Measurements from ENCODE around the gene ATG3.
A peak's percentile ranks its signal among the peaks of the same experiment; 100 is the strongest.
"Not testable (repeated sequence)": the region's sequence is repeated elsewhere in the genome, so short reads cannot be mapped to it uniquely, and the experiment has no call there.

The ATG3 gene

DNA sequence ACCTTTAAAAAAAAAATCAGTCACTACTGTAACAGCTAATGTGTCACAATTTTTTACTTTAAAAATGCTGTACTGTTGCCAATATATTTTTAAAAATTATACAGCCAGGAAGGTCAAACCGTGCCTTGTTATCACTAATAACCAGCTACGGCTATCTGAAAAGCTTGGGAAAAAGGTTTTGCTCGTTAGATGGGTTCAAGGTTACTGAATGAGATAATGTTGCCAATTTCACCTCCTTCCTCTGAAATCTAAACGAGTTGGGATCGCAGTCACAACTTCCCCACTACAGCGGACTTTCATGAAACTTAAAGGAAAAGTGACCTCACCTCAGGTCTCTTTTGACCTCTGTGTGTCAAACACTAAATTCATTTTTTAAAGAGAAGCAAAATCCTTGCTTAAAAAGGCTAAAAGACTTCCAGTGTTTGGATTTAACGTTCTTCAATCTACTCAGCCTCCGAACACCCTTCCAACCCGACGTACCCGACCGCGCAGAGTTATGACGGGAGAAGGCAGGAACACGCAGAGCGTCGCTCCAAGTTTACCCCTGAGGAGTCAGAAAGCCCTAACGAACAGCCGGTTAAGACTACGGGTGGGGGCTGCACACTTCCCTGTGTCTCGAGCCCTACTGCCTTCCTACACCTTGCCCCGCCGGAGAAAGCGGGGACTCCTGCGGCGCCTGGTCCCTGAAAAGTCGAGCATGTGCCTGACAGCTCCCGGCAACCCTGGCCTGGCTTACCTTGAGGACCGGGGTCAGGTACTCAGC is 860 bp downstream of the ATG3 start:
- peak; percentile 76 for DNase-seq

DNA sequence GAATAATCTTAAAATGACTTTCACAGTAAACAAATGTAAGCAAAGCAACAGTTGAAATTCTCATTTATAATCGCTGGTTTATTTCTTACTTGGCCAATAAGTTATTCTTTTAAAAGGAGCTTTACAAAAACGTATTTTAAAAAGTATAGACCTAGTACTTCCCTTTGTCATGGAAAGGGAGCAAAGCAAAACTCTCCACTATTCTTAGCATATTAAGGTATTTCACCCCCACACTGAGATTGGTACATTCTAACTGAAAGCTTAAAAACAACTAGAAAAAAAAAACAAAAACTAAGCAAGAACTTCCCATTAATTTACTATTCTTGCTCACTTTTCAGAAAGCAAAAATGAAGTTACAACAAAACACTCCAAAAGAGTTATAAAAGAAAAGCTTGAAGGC is 1.5 kb downstream of the ATG3 start:
- DNase-seq, result no peak

DNA sequence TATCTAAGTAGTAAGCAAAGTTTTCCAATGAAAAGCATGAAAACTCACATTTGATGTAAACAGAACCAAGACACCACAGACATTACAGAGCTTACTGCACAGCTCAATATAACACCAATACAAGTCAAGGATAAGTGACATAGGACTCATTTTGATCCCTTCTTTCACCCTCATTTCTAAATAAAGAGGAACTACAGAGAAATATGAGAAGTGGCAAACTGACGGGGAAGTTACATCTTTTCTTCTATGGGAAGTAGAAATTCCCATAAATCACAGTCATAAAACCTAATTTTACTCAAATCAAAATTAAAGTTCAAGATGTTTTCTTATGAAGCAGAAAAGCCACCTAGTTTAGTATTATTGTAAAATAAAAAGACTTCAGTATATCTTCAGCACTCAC is 3.8 kb downstream of the ATG3 start:
- DNase-seq, result no peak

DNA sequence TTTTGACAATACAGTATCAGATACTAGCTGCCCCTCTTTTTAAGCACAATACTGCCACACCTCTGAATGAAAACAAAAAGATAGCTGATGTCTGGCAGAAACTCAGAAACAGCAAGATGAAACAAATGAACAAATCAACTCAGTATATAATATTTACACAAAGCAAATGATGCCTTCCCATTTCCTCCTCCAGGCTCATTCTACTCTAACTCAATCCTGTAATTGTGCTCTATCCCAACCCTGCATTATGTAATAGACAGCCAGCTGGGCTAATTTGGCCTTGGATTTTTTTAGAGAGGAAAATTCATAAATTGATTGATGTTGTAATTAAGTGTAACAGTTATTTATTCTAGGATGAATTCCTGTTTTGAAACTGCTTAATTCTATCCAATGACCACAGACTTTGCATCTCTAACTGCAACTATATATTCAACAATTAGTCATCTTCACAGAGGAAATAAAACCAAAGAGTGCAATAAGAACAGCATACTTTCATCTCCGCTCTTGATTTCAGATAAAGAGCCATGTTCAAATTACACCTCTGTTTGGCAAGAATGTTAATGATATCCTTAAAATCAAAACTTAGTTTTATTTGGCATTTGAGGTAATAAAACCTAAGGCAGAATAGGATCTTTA is 6.1 kb downstream of the ATG3 start:
- DNase-seq, result no peak

DNA sequence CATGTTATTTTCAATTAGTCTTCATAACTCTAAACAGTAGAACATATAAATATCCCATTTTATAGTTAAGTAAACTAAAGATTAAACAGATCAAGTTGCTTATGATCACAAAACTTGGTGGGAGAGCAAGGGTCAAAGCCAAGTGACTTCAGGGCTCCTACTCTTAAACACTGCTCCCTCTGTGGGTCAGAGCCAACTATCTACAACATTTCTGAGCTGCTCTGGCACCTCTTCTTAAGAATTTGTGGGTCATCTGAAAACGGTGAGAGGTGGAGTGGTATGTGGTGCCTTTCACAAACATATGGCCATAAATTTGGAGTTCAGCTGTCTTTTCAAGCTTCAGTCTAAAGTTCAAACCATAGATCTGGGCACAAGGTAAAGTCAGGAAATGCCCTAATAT is 10.9 kb downstream of the ATG3 start:
- DNase-seq, result no peak

DNA sequence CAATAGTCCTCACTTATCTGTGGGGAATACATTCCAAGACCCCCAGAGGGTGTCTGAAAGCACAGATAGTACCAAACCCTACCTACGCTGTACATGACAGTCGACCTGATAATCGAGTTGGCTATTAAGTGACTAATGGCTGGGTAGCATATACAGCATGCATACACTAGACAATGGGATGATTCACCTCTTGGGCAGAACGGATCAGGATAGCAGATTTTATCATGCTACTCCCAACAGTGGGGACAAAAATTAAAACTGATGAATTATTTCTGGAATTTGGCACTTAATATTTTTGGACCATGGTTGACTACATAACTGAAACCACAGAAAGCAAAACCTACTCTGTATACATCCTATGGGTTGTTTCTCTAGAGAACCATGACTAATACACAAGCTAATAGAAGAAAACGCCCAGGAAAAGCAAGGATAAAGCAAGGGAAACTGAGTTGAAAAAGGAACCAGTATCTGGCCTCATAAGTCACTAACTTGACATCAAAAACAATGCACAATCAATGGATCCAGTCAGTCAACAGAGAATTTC is 15.5 kb downstream of the ATG3 start:
- no peak for DNase-seq

DNA sequence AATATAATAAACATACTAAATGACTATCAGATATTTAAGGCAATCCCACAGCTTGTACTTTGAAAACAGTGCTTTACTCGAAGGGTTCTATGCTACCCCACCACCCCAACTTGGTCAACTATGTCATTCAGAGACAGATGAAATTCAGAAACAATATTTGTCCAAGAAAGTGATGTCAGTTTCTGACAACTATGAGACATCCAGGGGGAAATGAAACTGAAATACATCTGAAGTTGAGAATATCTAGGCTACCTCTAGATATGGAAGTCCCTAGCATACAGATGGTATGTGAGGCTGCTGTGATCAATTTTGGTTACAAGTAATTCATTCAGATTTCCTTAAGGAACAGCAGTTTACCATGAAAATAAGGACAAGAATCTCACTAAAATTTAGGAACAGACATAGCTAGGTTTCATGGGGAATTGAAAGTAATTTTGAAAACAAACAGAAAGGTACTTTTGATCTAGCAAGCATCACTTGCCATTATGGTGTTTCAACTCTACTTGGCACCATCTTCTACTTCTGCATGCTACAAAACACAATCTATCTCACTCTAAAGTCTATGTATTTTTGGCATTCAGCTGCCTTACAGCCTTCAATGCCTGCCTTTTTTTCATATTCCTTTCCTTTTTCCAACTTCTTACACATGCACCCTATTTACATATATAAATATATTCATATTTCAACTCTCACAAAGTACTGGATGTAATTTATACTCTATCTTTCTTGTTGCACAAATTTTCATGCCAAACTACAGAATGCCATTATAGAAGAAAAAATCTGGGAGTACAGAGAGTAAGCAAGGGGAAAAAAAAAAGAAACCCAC is 21.7 kb downstream of the ATG3 start:
- DNase-seq, result no peak

DNA sequence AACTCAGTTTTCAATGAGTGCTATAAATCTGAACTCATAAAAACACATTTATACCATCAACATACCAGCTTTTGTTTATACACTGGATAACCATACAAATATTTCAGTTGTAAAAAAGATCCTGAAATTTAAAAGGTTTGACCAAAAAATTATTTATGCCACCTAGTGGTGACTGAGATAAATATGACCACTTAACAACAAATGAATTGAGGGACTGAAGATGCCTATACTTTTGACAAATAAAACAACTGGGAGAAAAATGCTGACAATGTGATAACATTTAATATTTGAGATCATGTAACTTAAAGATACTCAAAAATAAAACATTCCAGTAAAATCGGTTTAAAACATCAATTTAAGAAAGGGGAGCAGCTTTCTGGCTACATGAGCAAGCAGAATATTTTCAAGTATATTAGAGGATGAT is 30.4 kb downstream of the ATG3 start:
- peak; percentile 21 for DNase-seq

DNA sequence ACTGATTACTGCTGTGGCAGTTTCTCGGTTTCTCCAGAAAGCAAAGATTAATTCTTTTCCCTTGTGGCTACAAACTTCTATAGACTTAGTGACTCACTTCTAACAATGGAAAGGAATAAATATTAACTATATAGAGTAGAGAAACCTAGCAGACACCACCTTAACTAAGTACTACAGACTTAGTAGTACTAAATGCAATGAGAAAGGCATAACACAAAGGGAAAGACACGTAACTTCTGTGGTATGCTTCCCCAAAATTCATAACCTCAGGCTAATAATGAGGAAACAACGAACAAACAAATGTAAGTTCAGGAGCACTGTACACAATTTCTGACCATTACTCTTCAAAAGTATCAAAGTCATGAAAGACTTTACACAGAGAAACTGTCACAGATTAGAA is 31.2 kb downstream of the ATG3 start:
- DNase-seq, result no peak

DNA sequence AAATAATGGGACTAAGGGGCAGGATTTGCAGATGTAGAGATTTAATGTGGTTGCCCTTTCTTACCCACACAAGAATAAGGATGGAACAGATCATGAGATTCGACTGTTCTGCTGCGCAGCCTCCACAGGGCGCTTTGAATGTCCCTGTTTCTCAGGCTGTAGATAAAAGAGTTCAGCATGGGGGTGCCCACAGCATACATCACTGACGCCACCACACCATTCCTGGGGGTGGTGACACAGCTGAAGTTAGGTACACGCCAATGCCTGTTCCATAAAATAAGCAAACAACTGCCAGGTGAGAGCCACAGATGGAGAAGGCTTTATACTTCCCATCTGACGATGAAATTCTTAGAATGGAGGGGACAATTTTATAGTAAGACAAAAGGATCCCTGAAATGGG is 37.6 kb downstream of the ATG3 start:
- not testable (repeated sequence) for DNase-seq

DNA sequence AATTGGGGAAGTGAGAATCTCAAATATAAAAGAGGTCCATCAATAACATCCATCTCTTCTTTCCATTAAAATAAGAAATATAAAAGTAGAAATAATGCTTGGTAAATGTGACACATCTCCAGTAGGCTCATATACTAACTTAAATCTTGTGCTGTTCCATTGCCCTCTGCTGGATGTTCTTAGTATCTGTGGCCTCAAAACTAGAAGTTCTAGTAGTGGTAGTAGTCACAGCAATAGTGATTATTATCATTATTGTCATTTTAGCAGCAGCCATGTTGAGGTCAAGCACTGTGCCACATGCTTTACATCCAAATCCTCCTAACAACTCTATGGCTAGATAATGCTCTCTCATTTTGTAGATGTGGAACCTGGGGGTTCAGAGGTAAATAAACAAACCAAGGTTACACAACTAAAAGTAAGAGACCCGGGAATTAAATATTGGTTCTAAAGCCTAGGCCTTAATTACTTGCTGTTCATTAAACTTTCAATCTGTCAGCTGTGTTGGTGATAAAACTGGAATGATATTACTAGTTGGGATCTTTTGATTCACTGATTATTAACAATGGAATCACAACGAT is 42.2 kb downstream of the ATG3 start:
- DNase-seq, result peak; percentile 35

DNA sequence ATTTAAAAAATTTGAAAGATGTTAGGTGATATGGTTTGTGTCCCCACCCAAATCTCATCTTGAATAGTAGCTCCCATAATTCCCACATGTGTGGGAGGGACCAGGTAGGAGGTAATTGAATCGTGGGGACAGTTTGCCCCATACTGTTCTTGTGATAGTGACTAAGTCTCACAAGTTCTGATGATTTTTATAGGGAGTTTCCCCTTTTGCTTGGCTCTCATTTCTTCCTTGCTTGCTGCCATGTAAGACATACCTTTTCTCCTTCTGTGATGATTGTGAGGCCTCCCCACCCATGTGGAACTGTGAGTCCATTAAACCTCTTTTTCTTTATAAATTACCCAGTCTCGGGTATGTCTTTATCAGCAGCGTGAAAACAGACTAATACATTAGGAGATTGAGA is 42.8 kb downstream of the ATG3 start:
- DNase-seq, result not testable (repeated sequence)

DNA sequence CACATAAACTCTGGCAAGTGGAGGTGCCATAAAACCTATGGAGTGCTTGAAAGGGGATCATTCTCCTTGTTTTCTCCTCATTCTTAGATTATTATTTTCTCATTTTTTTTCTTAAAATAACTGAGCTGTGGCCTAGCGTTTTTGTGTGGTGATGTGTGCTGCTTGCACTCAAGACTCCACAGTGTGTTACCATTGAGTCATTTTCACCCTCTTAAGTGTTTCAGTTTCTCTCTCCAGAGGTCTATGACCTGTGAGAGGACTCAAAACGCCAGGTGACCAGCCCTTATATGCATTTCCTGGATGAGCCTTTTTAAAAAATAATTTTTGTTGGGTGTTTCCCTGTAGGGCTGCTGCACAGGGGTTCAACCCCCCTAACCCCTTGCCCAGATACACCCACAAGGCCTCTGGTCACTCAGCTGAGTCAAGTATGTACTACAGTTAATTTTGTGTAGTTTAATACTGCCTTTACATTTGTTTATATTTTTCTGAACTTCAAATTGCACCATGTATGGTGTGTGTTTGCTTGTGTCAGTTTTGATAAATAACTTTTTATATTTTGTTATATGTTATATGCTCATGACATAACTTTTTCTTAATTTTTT is 47.1 kb downstream of the ATG3 start:
- no peak for DNase-seq

DNA sequence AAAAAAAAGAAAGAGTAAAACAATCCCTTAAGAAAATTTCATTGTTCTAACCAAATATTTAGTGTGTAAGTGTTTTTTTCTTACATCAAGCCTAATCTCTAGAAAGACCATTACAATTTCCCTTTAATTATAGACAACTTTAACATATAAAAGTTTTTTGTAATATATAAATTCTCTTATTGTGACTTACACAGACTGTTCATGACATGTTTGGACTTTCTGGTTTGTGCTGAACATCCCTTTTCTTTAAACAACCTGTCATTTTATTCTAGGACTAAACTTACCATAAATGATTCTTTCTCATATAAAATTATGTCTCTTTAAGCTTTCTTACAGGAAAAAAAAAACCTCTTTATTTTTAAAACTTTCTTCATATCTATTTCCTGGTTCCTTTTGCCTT is 49.4 kb downstream of the ATG3 start:
- DNase-seq, result no peak

DNA sequence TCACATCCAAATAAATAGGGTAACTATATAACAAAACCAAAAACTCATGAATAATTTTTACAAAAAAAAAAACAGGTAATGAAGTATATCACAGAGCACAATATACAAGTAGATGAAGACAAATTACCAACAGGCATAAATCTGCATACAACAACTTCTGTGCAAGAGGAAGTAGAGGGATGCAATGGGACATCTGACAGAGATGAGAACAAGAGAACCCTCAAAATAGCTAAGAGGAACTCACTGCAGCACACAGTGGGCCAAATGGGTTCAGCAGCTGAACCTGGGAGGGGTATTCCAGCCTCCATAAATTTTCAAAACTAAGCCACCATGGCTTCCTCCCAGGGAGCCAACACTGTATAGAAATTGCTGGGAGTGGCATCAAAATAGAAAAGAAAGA is 52.9 kb downstream of the ATG3 start:
- no peak for DNase-seq

DNA sequence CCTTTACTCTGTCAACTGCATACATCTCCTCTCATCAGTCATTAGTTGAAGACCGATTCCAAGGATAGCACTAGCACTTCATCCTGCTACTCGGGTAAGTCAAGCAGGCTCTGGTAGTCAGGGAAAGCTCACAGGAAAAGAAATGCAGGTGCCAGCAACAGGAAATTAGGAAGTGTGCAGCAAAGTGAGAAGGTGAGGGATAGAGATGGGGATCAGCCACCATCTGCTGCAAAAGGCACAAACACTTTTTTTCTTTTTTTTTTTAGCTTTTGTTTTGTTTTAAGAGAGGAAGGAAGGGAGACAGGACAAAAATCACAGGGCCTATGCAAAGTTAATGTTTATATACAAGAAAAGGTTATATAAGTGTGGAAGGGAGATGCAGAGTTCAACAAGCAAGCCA is 53.5 kb downstream of the ATG3 start:
- peak; percentile 42 for DNase-seq

DNA sequence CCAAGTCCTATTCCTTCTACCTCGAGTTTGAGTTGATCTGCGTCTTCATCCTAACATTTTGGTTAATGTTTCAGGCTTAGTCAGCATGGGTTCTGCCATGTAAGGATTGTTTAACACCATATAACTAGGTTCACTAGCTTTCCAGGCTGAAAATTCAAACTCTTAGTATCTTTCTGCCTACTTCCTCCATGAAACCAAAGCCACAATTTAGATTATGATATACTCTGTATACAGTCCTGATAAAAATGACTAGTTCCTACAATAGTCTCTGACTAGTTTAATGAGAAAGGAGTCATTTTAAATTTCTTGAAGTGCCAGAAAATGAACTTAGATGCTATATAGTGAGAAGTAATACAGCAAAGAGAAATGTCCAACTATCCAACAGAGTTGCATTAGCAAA is 55.9 kb downstream of the ATG3 start:
- no peak for DNase-seq

DNA sequence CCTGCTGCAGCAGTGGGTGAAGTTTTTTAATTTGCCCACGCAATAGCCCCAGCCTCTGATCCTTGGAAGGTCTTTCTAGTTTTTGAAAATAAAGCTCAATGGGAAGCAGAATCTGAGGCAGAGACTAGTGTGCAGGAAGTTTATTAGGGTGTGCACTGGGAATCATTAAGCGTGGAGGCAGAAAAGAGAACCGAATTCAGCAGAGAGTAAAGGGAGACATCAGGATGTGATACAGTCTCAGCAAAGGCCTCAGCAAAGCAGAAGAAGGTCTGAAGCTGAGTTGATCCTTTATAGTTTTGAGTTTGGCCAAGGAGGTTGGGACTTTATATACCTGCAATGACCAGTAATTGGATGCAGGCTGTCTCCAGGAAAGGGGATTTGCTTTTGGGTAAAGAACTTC is 57.6 kb downstream of the ATG3 start:
- no peak for DNase-seq

DNA sequence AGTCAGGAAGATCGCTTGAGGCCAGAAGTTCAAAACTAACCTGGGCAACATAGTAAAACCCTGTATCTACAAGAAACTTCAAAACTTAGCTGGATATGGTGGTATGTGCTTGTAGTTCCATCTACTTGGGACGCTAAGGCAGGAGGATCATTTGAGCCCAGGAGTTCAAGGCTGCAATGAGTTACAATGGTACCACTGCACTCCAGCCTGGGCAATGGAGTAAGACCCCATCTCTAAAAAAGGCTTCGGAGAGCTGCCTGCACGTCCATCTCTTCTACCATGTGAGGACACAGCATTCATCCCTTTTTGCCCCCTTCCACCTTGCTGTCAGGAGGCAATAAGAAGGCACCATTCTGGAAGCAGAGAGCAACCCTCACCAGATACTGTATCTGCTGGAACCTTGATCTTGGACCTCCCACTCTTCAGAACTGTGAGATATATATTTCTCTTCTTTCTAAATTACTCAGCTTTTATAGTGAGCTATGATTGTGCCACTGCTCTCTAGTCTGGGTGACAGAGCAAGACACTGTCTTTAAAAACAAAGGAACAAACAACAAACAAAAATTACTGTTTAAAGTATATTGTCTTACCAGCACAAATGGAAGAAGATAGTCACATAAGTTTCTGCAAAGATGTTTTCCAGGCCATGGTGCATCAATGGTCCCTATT is 58.3 kb downstream of the ATG3 start:
- no peak for DNase-seq

DNA sequence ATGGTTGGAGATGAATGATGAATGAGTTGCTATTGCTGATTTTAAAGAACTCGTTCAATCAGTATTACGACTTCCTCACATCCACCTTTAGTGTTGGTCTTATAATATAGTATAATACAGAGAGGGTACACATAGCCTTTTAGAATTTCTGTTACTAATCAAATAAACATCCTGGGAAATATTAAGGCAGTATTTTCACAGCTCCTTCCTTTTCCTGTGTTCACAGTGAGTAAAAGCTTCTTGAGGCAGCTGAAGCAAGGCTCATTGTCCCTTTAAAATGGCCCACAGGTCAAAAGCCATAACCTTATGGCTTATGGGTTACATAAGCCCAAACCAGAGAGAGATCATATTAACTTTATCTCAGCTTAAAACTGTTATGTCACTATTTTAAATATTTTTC is 61.1 kb downstream of the ATG3 start:
- DNase-seq, result no peak

DNA sequence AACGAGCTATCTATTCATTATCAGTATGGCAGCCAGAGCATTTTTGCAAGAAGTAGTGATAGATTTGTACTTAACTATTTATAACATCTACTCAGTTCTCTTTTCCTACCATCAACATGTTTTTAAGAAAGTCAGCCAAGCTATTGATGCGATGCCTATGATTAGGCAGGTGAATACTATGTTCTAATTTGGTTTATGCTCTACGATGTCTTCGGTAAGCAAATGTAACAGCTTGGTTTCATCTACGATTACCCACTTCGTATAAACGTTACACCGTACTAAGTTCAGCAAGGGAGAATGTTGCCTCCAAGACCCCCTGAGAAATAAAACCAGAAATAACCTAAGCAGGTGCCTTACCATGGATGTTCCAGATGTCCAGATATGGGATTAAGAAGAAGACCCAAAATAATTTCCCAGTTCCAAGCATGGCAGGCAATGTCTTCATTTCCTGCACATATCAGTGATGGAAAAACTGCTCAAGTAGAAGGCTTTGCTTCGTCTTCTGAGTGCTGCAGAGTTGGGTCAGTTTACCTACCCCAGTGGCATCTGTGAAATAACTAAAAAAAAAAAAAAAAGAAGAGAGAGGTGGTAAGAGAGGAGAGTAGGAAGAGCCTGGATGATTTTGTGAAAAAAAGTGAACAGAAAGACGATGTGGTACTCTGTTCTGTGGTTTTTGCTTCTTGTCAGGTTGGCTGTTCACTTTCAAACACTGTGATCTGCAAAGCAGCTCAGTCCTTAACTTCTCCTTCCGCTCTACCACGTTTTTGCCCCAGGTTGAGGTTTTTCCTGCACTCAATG is 62.6 kb downstream of the ATG3 start, which contains the start of gene BTLA:
TSS of gene BTLA (minus strand) at position 559 of the 798 bp plus-strand sequence. CDS start at position 445, 114 bp downstream.
- no peak for DNase-seq

All from NCI-H2171 (cell line).